ENCODE data around the gene GRIPAP1.

GRIPAP1 gene

GRCh38 chrX:48957827-48958634 is 44.0 kb downstream of the GRIPAP1 start:
- peak; percentile 95 for DNase-seq

GRCh38 chrX:48957477-48957826 is 44.6 kb downstream of the GRIPAP1 start, which contains the start of gene OTUD5:
OTUD5 (minus strand) TSS chrX:48957607; CDS start chrX:48957570, 37 bp downstream.
- DNase-seq, result peak; percentile 76

GRCh38 chrX:48956728-48957414 is 45.2 kb downstream of the GRIPAP1 start:
- peak; percentile 39 for DNase-seq

GRCh38 chrX:48948589-48948988 is 53.5 kb downstream of the GRIPAP1 start:
- DNase-seq, result no peak

- peak; percentile 70 for DNase-seq
Observed at GRCh38 chrX:48945517-48946348, 56.3 kb downstream of the GRIPAP1 start.

GRCh38 chrX:48942895-48943294 is 59.2 kb downstream of the GRIPAP1 start:
- DNase-seq, result peak; percentile 50

- DNase-seq, result peak; percentile 61
Observed at GRCh38 chrX:48940404-48940955, 61.6 kb downstream of the GRIPAP1 start.

- peak; percentile 35 for DNase-seq
Observed at GRCh38 chrX:48939524-48940228, 62.4 kb downstream of the GRIPAP1 start.

- DNase-seq, result peak; percentile 89
Observed at GRCh38 chrX:48938721-48939425, 63.2 kb downstream of the GRIPAP1 start.

- peak; percentile 94 for DNase-seq
Observed at GRCh38 chrX:48937054-48937907, 64.8 kb downstream of the GRIPAP1 start.

- DNase-seq, result no peak
Observed at GRCh38 chrX:48936429-48937053, 65.5 kb downstream of the GRIPAP1 start.

- no peak for DNase-seq
Observed at GRCh38 chrX:48935301-48935670, 66.8 kb downstream of the GRIPAP1 start.

- DNase-seq, result peak; percentile 54
Observed at GRCh38 chrX:48934581-48935300, 67.3 kb downstream of the GRIPAP1 start.

- DNase-seq, result peak; percentile 42
Observed at GRCh38 chrX:48933757-48934156, 68.3 kb downstream of the GRIPAP1 start.

- DNase-seq, result no peak
Observed at GRCh38 chrX:48927736-48928382, 74.2 kb downstream of the GRIPAP1 start.

- no peak for DNase-seq
Observed at GRCh38 chrX:48927123-48927522, 74.9 kb downstream of the GRIPAP1 start.

- no peak for DNase-seq
Observed at GRCh38 chrX:48924270-48924669, 77.8 kb downstream of the GRIPAP1 start.

GRCh38 chrX:48923771-48924170 is 78.3 kb downstream of the GRIPAP1 start:
- no peak for DNase-seq
